ENCODE data around the gene CCDC9B. TPM values are rescaled to one million over a fixed set of nuclear protein-coding genes. Genes with fewer than 3 reads are reported as not detected.
A peak's percentile ranks its signal among the peaks of the same experiment; 100 is the strongest.

Gene CCDC9B
- total RNA-seq, 1 experiment from 2014 or later: 1.2 TPM

- H3K36me3 ChIP-seq (ENCODE audit: insufficient read depth, low read length): no peaks in the 10 kb centered on the region
- no peaks in the 10 kb centered on the region for H4K20me1 ChIP-seq (ENCODE audit: insufficient read depth, low read depth, low read length)
- H2AFZ ChIP-seq (ENCODE audit: low read length): no peak overlapping the region
- no peaks in the 10 kb centered on the region for H3K9me2 ChIP-seq (replicated peaks; ENCODE audit: insufficient read depth, low read length)
- H3K4me2 ChIP-seq (ENCODE audit: low read depth, low read length, poor library complexity, severe bottlenecking): no peak overlapping the region
- H3K4me1 ChIP-seq (ENCODE audit: low read length): peaks cover 9% of the 10 kb centered on the region
- no peaks in the 10 kb centered on the region for H3K9me3 ChIP-seq (ENCODE audit: low read length)
- no peak overlapping the region for H3K27ac ChIP-seq (ENCODE audit: low read length)
- no peak for DNase-seq
- H3K27me3 ChIP-seq (ENCODE audit: low read length): no peaks in the 10 kb centered on the region
- no peaks in the 10 kb centered on the region for H3K79me2 ChIP-seq (ENCODE audit: low read length)
- no peak overlapping the region for H3K4me3 ChIP-seq (ENCODE audit: low read length)
- no peak overlapping the region for H3K9ac ChIP-seq (ENCODE audit: low read length)
These were observed 25.9 kb downstream of the CCDC9B start for GRCh38 chr15:40314723-40315276.

DNA sequence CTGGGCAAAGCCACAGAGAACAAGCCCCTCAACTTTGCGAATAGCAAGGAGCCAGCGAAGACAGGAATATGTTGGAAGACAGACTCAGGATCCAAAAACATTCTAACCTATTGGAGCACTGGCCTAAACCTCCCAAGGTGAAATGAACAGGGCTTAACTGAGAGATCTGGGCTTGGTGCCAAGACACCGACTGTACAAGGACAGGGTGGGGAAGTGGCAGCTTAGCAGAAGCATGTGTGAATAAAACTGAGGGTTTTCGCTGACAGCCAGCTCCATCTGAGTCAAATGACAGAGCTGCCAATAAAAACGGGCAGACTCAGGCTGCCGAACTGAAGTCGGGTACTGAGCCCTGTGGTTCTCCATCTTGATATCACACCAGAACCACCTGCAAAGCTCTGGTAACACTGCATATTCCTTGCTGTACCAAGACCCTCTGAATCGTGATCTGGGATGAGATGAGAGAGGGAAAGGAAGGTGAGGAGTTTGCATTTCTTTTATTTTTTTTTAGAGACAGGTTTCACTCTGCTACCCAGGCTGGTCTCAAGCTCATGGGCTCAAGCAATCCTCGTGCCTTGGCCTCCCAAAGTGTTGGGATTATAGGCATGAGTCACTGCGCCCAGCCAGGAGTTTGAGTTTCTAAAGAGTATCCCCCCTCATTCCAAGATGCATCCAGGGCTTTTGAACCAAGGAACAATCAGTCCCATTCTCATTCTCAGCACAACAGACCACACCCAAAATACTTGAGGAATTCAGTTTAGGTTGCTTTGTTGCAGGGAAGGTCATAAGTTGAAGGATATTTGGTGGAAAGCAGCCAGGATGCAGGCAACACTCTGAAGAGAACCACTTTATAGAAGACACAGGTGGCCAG, 27.0 kb downstream of the CCDC9B start:
- H3K9me2 ChIP-seq (replicated peaks; ENCODE audit: insufficient read depth, low read length): no peaks in the 10 kb centered on the region
- peaks cover 18% of the 10 kb centered on the region for H3K4me1 ChIP-seq (ENCODE audit: low read length)
- no peak overlapping the region for H2AFZ ChIP-seq (ENCODE audit: low read length)
- peak overlapping the region; percentile 25 for H3K4me2 ChIP-seq (ENCODE audit: low read depth, low read length, poor library complexity, severe bottlenecking)
- no peak overlapping the region for H3K27ac ChIP-seq (ENCODE audit: low read length)
- no peaks in the 10 kb centered on the region for H4K20me1 ChIP-seq (ENCODE audit: insufficient read depth, low read depth, low read length)
- H3K27me3 ChIP-seq (ENCODE audit: low read length): no peaks in the 10 kb centered on the region
- no peaks in the 10 kb centered on the region for H3K9me3 ChIP-seq (ENCODE audit: low read length)
- H3K36me3 ChIP-seq (ENCODE audit: insufficient read depth, low read length): no peaks in the 10 kb centered on the region
- H3K4me3 ChIP-seq (ENCODE audit: low read length): no peak overlapping the region
- DNase-seq: peak; percentile 84
- peak overlapping the region; percentile 17; the same call in 1 of the 2 replicates for H3K9ac ChIP-seq (ENCODE audit: low read length)
- H3K79me2 ChIP-seq (ENCODE audit: low read length): no peaks in the 10 kb centered on the region

DNA sequence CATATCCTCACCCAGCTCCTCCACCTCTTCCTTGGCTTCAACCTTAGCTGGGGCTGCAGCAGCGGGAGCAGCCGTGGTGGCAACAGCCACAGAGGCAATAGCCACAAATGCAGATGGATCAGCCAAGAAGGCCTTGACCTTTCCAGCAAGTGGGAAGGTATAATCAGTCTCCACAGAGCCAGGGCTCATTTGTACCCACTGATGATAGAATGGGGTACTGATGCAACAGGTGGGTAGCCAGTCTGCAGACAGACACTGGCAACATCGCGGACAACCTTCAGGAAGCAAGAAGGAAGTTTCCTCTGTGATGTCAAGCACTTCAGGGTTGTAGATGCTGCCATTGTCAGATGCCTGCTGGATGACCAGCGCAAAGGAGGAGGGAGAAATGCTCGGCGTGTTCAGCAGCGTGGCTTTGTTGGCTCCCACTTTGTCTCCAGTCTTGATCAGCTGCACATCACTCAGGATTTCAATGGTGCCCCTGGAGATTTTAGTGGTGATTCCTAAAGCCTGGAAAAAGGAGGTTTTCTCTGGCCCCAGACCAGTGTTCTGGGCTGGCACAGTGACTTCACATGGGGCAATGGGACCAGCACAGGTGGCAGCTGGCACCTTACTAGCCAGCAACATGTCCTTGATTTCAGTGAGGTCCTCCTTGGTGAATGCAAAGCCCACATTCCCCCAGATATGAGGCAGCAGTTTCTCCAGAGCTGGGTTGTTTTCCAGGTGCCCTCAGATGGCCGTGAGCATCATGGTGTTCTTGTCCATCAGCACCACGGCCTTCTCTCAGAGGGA, 28.2 kb downstream of the CCDC9B start:
- Histone ChIP-seq H3K27ac (ENCODE audit: low read length) (no peak overlapping the region), H2AFZ (ENCODE audit: low read length) (no peak overlapping the region), H3K9me2 (replicated peaks; ENCODE audit: insufficient read depth, low read length) (no peaks in the 10 kb centered on the region), H3K4me3 (ENCODE audit: low read length) (no peak overlapping the region), H3K27me3 (ENCODE audit: low read length) (no peaks in the 10 kb centered on the region), H3K36me3 (ENCODE audit: insufficient read depth, low read length) (no peaks in the 10 kb centered on the region), H3K9ac (ENCODE audit: low read length) (no peak overlapping the region), H3K9me3 (ENCODE audit: low read length) (no peaks in the 10 kb centered on the region), H3K4me2 (ENCODE audit: low read depth, low read length, poor library complexity, severe bottlenecking) (no peak overlapping the region), H3K4me1 (ENCODE audit: low read length) (peaks cover 30% of the 10 kb centered on the region), H4K20me1 (ENCODE audit: insufficient read depth, low read depth, low read length) (no peaks in the 10 kb centered on the region), H3K79me2 (ENCODE audit: low read length) (no peaks in the 10 kb centered on the region)
- DNase-seq: no peak

DNA sequence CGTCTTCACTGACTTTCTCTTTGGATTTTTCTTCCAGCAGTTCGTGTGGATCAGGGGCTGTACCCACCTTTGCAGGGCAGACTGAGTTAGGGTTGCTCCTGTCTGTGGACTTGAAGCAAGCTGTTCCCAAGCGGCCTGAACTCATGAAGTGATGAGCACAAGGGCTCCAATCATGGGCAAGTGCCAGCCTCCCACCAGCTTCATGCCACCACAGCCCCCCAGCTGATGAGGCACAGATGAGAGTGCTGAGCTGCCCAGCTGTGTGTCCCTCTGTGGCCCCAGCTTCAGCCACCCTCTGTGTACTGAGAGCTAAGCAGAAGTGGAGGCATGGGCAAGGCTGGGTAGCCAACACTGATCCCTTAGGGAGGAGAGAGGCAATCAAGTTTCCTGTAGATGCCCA, 29.7 kb downstream of the CCDC9B start:
- Histone ChIP-seq H3K27me3 (ENCODE audit: low read length) (no peaks in the 10 kb centered on the region), H4K20me1 (ENCODE audit: insufficient read depth, low read depth, low read length) (no peaks in the 10 kb centered on the region), H3K9ac (ENCODE audit: low read length) (no peak overlapping the region), H3K79me2 (ENCODE audit: low read length) (no peaks in the 10 kb centered on the region), H3K4me3 (ENCODE audit: low read length) (no peak overlapping the region), H3K9me3 (ENCODE audit: low read length) (no peaks in the 10 kb centered on the region), H3K36me3 (ENCODE audit: insufficient read depth, low read length) (no peaks in the 10 kb centered on the region), H2AFZ (ENCODE audit: low read length) (no peak overlapping the region), H3K9me2 (replicated peaks; ENCODE audit: insufficient read depth, low read length) (no peaks in the 10 kb centered on the region), H3K4me2 (ENCODE audit: low read depth, low read length, poor library complexity, severe bottlenecking) (no peak overlapping the region), H3K4me1 (ENCODE audit: low read length) (peaks cover 42% of the 10 kb centered on the region), H3K27ac (ENCODE audit: low read length) (no peak overlapping the region)
- DNase-seq: no peak

GRCh38 chr15:40310001-40310959, 30.5 kb downstream of the CCDC9B start:
- Histone ChIP-seq H3K27ac (ENCODE audit: low read length) (no peak overlapping the region), H2AFZ (ENCODE audit: low read length) (no peak overlapping the region), H3K4me3 (ENCODE audit: low read length) (no peak overlapping the region), H3K4me2 (ENCODE audit: low read depth, low read length, poor library complexity, severe bottlenecking) (no peak overlapping the region), H3K4me1 (ENCODE audit: low read length) (peaks cover 42% of the 10 kb centered on the region), H3K9me2 (replicated peaks; ENCODE audit: insufficient read depth, low read length) (no peaks in the 10 kb centered on the region), H3K9me3 (ENCODE audit: low read length) (no peaks in the 10 kb centered on the region), H4K20me1 (ENCODE audit: insufficient read depth, low read depth, low read length) (no peaks in the 10 kb centered on the region), H3K9ac (ENCODE audit: low read length) (no peak overlapping the region), H3K36me3 (ENCODE audit: insufficient read depth, low read length) (no peaks in the 10 kb centered on the region), H3K27me3 (ENCODE audit: low read length) (no peaks in the 10 kb centered on the region), H3K79me2 (ENCODE audit: low read length) (no peaks in the 10 kb centered on the region)
- peak; percentile 87 for DNase-seq

DNA sequence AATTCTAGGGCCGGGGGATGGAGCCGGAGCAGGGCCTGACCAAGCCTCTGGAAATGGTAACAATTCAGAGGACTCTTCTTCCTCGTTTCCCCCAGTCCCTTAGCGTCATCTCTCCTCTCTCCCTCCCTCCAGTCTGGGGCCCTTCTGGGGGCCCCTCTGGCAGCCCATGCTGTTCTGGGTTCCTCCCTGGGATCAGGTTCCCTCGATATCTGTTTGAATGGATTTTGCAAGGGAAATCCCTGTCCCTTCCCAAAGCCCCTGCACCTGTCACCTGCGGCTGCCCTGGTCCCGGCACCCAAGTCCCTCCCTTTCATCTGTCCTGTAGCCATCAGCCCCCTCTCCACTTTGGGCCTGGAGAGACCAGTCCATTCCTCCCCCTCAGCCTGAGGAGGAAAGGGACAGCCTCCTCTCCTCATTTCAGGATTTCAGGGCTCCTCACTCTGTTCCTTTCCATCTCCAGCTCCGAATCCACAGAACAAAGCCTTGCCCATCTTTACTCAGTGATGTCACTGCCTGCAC, 31.3 kb downstream of the CCDC9B start:
- no peaks in the 10 kb centered on the region for H3K27me3 ChIP-seq (ENCODE audit: low read length)
- DNase-seq: no peak
- no peak overlapping the region for H3K4me3 ChIP-seq (ENCODE audit: low read length)
- H3K9me3 ChIP-seq (ENCODE audit: low read length): no peaks in the 10 kb centered on the region
- H4K20me1 ChIP-seq (ENCODE audit: insufficient read depth, low read depth, low read length): no peaks in the 10 kb centered on the region
- H3K4me2 ChIP-seq (ENCODE audit: low read depth, low read length, poor library complexity, severe bottlenecking): no peak overlapping the region
- no peaks in the 10 kb centered on the region for H3K36me3 ChIP-seq (ENCODE audit: insufficient read depth, low read length)
- no peak overlapping the region for H3K27ac ChIP-seq (ENCODE audit: low read length)
- peaks cover 42% of the 10 kb centered on the region for H3K4me1 ChIP-seq (ENCODE audit: low read length)
- H3K9ac ChIP-seq (ENCODE audit: low read length): no peak overlapping the region
- no peaks in the 10 kb centered on the region for H3K79me2 ChIP-seq (ENCODE audit: low read length)
- no peaks in the 10 kb centered on the region for H3K9me2 ChIP-seq (replicated peaks; ENCODE audit: insufficient read depth, low read length)
- no peak overlapping the region for H2AFZ ChIP-seq (ENCODE audit: low read length)

DNA sequence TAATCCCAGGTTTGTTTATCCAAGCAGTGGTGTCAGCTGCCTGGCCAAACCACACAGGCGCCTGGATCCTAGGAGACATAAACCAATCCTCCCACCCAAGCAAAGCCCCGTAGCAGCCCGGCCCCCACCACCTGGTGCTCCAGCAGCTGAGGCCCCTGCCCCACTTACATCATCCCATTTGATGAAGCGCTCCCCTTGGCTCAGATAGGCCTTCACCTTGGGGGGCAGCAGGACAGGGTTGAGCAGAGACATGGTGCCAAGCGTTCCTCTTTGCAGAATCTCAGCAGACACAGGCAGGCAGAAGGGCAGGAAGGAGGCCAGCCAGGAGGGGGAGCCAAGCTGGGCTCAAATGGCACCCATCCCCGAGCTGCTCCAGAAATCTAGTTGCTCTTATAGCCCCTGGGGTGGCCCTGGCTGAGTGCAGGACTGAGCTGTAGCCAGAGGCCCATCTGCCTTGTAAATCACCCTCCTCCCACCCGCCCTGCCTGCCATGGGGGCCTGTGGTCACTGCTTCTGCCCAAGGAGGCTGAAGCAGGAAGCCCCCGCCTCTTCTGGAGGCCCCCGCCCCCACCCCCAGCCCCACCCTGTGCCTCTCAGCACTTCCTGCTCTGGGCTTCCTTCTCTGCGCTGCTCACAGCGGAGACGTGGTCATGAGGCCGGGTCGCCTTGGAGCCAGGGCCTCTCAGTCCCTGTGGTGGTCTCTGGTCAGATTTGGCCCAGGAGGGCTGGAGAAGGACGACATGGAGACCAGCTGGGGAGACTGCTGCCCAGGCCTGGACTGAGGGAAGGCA, 33.1 kb downstream of the CCDC9B start, which contains the start of gene PLCB2:
PLCB2 (minus strand) TSS at position 515 of the 791 bp plus-strand sequence; CDS start at position 252, 263 bp downstream.
- Histone ChIP-seq H4K20me1 (ENCODE audit: insufficient read depth, low read depth, low read length) (no peaks in the 10 kb centered on the region), H3K27me3 (ENCODE audit: low read length) (no peaks in the 10 kb centered on the region), H3K4me2 (ENCODE audit: low read depth, low read length, poor library complexity, severe bottlenecking) (peak within 1 kb of the TSS; percentile 74), H3K9me2 (replicated peaks; ENCODE audit: insufficient read depth, low read length) (no peaks in the 10 kb centered on the region), H3K4me3 (ENCODE audit: low read length) (peak within 1 kb of the TSS; percentile 59; the same call in 1 of the 2 replicates), H3K4me1 (ENCODE audit: low read length) (peaks cover 33% of the 10 kb centered on the region), H2AFZ (ENCODE audit: low read length) (no peak within 1 kb of the TSS), H3K9ac (ENCODE audit: low read length) (peak within 1 kb of the TSS; percentile 65), H3K79me2 (ENCODE audit: low read length) (no peaks in the 10 kb centered on the region), H3K27ac (ENCODE audit: low read length) (peak within 1 kb of the TSS; percentile 70), H3K36me3 (ENCODE audit: insufficient read depth, low read length) (no peaks in the 10 kb centered on the region), H3K9me3 (ENCODE audit: low read length) (no peaks in the 10 kb centered on the region)
- peak; percentile 74 for DNase-seq

All from Karpas-422 (cell line).